OCI-LY3 (cell line): ENCODE data around the gene PTPRCAP.

Source experiments
- EZH2phosphoT487 ChIP-seq: fragments of 200-600 bp; shearing (Covaris generic); IDR thresholded peaks from 2 replicates; pipeline ENCODE4 v1.6.1; 2018; ENCODE audit warnings: antibody characterized with exemption, mixed run types, low read depth
- TF ChIP-seq, protein P1 (sequence below): fragments of 200-600, 300-600 bp; sonication (generic); IDR thresholded peaks from 2 replicates; pipeline ENCODE4 v1.5.1; 2014; ENCODE audit warnings: antibody characterized with exemption, low read length, low read depth

DNA sequence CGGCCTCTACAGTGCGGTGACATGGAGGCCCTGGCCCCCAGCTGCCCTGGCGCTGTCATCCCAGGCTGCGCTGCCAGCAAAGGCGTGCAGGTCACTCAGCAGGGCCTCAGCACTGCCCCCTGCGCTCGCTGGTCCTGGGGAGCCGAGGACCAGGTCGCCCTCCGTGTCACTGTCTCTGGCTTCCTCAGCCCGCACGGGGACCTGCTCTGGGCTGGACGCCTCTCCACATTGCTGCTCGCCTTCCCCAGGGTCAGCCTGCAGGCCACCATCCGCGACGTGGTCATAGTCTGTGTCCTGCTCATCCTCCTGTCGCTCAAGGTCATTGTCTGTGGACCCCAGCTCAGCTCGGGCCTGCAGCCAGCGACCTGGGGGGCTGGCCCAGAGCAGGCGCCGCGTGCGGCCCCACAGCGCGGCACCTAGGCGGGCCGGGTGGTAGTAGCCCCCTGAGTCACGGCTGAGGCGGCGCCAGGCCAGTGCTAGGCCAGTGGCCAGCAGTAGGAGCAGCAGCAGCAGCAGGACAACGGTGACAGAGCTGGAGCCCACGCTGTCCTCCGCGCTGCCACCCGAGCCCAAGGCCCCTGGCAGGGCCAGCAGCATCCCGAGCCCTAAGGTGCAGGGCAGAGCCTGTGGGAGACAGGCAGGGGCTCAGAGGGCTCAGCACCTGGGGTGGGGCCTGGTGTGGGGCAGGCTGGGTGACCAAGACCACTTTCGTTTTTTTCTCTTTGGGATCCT, 1.6 kb downstream of the PTPRCAP start:
- TF ChIP-seq, protein P1, sequence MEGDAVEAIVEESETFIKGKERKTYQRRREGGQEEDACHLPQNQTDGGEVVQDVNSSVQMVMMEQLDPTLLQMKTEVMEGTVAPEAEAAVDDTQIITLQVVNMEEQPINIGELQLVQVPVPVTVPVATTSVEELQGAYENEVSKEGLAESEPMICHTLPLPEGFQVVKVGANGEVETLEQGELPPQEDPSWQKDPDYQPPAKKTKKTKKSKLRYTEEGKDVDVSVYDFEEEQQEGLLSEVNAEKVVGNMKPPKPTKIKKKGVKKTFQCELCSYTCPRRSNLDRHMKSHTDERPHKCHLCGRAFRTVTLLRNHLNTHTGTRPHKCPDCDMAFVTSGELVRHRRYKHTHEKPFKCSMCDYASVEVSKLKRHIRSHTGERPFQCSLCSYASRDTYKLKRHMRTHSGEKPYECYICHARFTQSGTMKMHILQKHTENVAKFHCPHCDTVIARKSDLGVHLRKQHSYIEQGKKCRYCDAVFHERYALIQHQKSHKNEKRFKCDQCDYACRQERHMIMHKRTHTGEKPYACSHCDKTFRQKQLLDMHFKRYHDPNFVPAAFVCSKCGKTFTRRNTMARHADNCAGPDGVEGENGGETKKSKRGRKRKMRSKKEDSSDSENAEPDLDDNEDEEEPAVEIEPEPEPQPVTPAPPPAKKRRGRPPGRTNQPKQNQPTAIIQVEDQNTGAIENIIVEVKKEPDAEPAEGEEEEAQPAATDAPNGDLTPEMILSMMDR, result no peak
- TF ChIP-seq EZH2phosphoT487, result no peak
